Panc1 (cell line): ENCODE measurements around the gene ZFP36L1.

ENCODE experiments used
- POLR2AphosphoS5 ChIP-seq: IDR thresholded peaks from 2 replicates; pipeline ENCODE4 v1.6.1; 2012; ENCODE audit warnings: mild to moderate bottlenecking, low read depth, low read length, moderate library complexity
- SIN3A ChIP-seq: IDR thresholded peaks from 2 replicates; pipeline ENCODE4 v1.6.1; 2012; ENCODE audit warnings: low read depth, mild to moderate bottlenecking, low read length, moderate library complexity, borderline replicate concordance; ENCODE audit not compliant: insufficient read depth
- TCF7L2 ChIP-seq: IDR thresholded peaks from 2 replicates; pipeline ENCODE4 v1.6.1; 2011; ENCODE audit warnings: mild to moderate bottlenecking, low read depth, low read length, inconsistent platforms
- TF ChIP-seq, protein P1 (sequence below): fragments of 450-650 bp; IDR thresholded peaks from 2 replicates; pipeline ENCODE4 v1.5.1; 2017; ENCODE audit warnings: mild to moderate bottlenecking
- TF ChIP-seq, protein P2 (sequence below), 2 experiments: IDR thresholded peaks; 2 replicates each; pipeline ENCODE4 v1.6.1; 2011 to 2012; ENCODE audit warnings: low read depth in 2 of 2, control low read depth in 1 of 2, low read length in 1 of 2, mild to moderate bottlenecking in 1 of 2, moderate library complexity in 1 of 2; ENCODE audit not compliant: insufficient read depth in 1 of 2

DNA sequence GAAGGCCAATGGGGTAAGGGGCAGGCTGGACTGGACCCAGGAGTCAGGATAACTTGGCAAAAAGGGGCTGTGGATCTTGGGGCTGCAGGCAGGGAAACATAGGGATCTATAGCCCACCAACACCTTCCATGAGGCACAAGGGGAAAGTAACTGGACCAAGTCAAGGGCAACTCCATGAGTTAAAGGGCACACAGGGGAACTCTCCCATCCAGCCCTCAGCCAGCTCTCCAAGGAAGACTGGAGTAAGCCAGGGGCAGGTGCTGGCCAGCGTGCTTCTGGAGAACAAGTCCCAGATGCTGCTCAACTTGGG lies 31.3 kb upstream of the ZFP36L1 start:
- TF ChIP-seq, protein P1, sequence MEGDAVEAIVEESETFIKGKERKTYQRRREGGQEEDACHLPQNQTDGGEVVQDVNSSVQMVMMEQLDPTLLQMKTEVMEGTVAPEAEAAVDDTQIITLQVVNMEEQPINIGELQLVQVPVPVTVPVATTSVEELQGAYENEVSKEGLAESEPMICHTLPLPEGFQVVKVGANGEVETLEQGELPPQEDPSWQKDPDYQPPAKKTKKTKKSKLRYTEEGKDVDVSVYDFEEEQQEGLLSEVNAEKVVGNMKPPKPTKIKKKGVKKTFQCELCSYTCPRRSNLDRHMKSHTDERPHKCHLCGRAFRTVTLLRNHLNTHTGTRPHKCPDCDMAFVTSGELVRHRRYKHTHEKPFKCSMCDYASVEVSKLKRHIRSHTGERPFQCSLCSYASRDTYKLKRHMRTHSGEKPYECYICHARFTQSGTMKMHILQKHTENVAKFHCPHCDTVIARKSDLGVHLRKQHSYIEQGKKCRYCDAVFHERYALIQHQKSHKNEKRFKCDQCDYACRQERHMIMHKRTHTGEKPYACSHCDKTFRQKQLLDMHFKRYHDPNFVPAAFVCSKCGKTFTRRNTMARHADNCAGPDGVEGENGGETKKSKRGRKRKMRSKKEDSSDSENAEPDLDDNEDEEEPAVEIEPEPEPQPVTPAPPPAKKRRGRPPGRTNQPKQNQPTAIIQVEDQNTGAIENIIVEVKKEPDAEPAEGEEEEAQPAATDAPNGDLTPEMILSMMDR = no peak
- no peak for TF ChIP-seq POLR2AphosphoS5
- no peak for TF ChIP-seq TCF7L2
- TF ChIP-seq, protein P2, sequence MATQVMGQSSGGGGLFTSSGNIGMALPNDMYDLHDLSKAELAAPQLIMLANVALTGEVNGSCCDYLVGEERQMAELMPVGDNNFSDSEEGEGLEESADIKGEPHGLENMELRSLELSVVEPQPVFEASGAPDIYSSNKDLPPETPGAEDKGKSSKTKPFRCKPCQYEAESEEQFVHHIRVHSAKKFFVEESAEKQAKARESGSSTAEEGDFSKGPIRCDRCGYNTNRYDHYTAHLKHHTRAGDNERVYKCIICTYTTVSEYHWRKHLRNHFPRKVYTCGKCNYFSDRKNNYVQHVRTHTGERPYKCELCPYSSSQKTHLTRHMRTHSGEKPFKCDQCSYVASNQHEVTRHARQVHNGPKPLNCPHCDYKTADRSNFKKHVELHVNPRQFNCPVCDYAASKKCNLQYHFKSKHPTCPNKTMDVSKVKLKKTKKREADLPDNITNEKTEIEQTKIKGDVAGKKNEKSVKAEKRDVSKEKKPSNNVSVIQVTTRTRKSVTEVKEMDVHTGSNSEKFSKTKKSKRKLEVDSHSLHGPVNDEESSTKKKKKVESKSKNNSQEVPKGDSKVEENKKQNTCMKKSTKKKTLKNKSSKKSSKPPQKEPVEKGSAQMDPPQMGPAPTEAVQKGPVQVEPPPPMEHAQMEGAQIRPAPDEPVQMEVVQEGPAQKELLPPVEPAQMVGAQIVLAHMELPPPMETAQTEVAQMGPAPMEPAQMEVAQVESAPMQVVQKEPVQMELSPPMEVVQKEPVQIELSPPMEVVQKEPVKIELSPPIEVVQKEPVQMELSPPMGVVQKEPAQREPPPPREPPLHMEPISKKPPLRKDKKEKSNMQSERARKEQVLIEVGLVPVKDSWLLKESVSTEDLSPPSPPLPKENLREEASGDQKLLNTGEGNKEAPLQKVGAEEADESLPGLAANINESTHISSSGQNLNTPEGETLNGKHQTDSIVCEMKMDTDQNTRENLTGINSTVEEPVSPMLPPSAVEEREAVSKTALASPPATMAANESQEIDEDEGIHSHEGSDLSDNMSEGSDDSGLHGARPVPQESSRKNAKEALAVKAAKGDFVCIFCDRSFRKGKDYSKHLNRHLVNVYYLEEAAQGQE (IDR thresholded peaks at IDR 0.05; ENCODE audit: insufficient read depth in 1 of 2, low read depth in 2 of 2, low read length in 1 of 2) = no peak
- no peak for TF ChIP-seq SIN3A
